T-cell (primary cell): Measurements from ENCODE around the gene MAP3K2. TPM values are rescaled to one million over a fixed set of nuclear protein-coding genes. Genes with fewer than 3 reads are reported as not detected.
A peak's percentile ranks its signal among the peaks of the same experiment; 100 is the strongest.

ENCODE experiments used
- ATAC-seq, 4 experiments: fragments of 200-7000 bp in 3 of 4; fragments of 150-1000 bp in 1 of 4; cut with Tn5 transposase; replicated peaks in 1 of 4; 1 replicate in 3 of 4; 2 replicates in 1 of 4; pipeline ENCODE4 v1.10.0; 2021; ENCODE audit warnings: moderate library complexity in 3 of 4, mild to moderate bottlenecking in 2 of 4, moderate number of reproducible peaks in 1 of 4
- CTCF ChIA-PET, 2 donors: fragments of 300-600 bp; sonication (Branson Sonifier 250); formaldehyde crosslinking; loops; one replicate each; lab custom pipeline; 2022; ENCODE audit warnings: antibody characterized with exemption in 2 of 2; lab: Charles Lee
- POLR2A ChIA-PET, 2 donors: fragments of 300-600 bp; sonication (Branson Sonifier 250); formaldehyde crosslinking; loops; one replicate each; lab custom pipeline; 2022; ENCODE audit warnings: antibody characterized with exemption in 2 of 2; lab: Charles Lee
- DNase-seq, 35 experiments: peaks; one replicate each; pipeline versions ENCODE4 v3.0.0 to v3.0.0-alpha.2; 2013 to 2023
- H3K27ac ChIP-seq: one replicate; pipeline ENCODE4 v1.5.1; 2013; ENCODE audit warnings: low read length
- H3K27me3 ChIP-seq, 2 experiments: replicated peaks in 1 of 2; 1 replicate in 1 of 2; 2 replicates in 1 of 2; pipeline versions ENCODE4 v1.6.1 to v1.7.0; 2013; ENCODE audit warnings: low read length in 1 of 2, mixed read lengths in 1 of 2; ENCODE audit not compliant: control insufficient read depth in 2 of 2, insufficient read depth in 2 of 2; ENCODE audit errors: extremely low read depth in 1 of 2
- H3K36me3 ChIP-seq, 2 donors: 1 replicate in 1 of 2; 2 replicates in 1 of 2; pipeline versions ENCODE4 v1.6.1 to v1.7.0; 2013; ENCODE audit warnings: low read length in 1 of 2; ENCODE audit not compliant: control insufficient read depth in 2 of 2, insufficient read depth in 1 of 2; ENCODE audit errors: extremely low read depth in 1 of 2
- H3K4me1 ChIP-seq, 2 experiments: 1 replicate in 1 of 2; 2 replicates in 1 of 2; pipeline versions ENCODE4 v1.6.1 to v1.7.0; 2013; ENCODE audit warnings: low read length in 2 of 2, mixed read lengths in 1 of 2; ENCODE audit not compliant: insufficient read depth in 2 of 2, control insufficient read depth in 1 of 2; ENCODE audit errors: extremely low read depth in 1 of 2
- H3K4me3 ChIP-seq, 2 donors: 1 replicate in 1 of 2; 2 replicates in 1 of 2; pipeline versions ENCODE4 v1.5.1 to v1.7.0; 2013; ENCODE audit warnings: mild to moderate bottlenecking in 2 of 2, low read length in 1 of 2, moderate library complexity in 1 of 2; ENCODE audit not compliant: control insufficient read depth in 1 of 2; ENCODE audit errors: extremely low read depth in 1 of 2
- H3K9me3 ChIP-seq: 2 replicates; pipeline ENCODE4 v1.7.0; 2013
- H3K27ac Mint-ChIP-seq, 2 donors: one replicate each; pipeline ENCODE4 v1.8.0; 2020 to 2021; ENCODE audit warnings: mild to moderate bottlenecking in 2 of 2, mixed read lengths in 2 of 2
- H3K27me3 Mint-ChIP-seq, 2 donors: one replicate each; pipeline ENCODE4 v1.8.0; 2021 to 2022; ENCODE audit warnings: mixed read lengths in 2 of 2
- H3K36me3 Mint-ChIP-seq: one replicate; pipeline ENCODE4 v1.8.0; 2021; ENCODE audit warnings: mixed read lengths
- H3K4me1 Mint-ChIP-seq, 3 donors: one replicate each; pipeline ENCODE4 v1.8.0; 2020 to 2022; ENCODE audit warnings: mixed read lengths in 3 of 3, mild to moderate bottlenecking in 1 of 3
- H3K4me3 Mint-ChIP-seq, 3 donors: one replicate each; pipeline ENCODE4 v1.8.0; 2020 to 2022; ENCODE audit warnings: mild to moderate bottlenecking in 3 of 3, mixed read lengths in 3 of 3, moderate library complexity in 3 of 3
- H3K9me3 Mint-ChIP-seq, 3 donors: one replicate each; pipeline ENCODE4 v1.8.0; 2020 to 2022; ENCODE audit warnings: mixed read lengths in 3 of 3
- WGBS: methylation state at CpG from one replicate; pipeline ENCODE4 v1.1.5; 2013; ENCODE audit warnings: missing lambda C conversion rate; ENCODE audit not compliant: insufficient coverage; 5-methylcytosine and 5-hydroxymethylcytosine counted together
- total RNA-seq, 35 experiments: library from RNA in 6 of 35; stranded (reverse) in 6 of 35; fragments of 120-200 nt in 1 of 35; gene quantifications; one replicate each; pipeline versions ENCODE4 v1.2.1 to v1.2.4 and lab custom pipeline; 2013 to 2026

The MAP3K2 gene
- total RNA-seq, 5 donors from 2014 or later (not counting 1 experiment from before 2014, with no cell fraction given): 81.6 to 89.1 (median 83.2) TPM

- DNase-seq: peak in 3 of 35 experiments; percentile 12 to 16 (median 15)
- ChIA-PET POLR2A (interaction anchor here (0.6 to 1.1 kb wide), 4 partner anchors 11 to 80 kb away, joined by 3 read pairs; no protein-coding TSS in a partner anchor), CTCF (interaction anchor here (1.1 to 2.4 kb wide), 2 partner anchors 26 to 27 kb away, joined by 3 to 22 read pairs; no protein-coding TSS in a partner anchor)
- no peaks in the 10 kb centered on the region for H3K27me3 ChIP-seq
- no peaks in the 10 kb centered on the region for H3K36me3 ChIP-seq
- peaks cover 18% of the 10 kb centered on the region for H3K36me3 Mint-ChIP-seq
- H3K27ac ChIP-seq: peak overlapping the region; percentile 100
- H3K27ac Mint-ChIP-seq: peak overlapping the region; percentile 98 to 99
- H3K9me3 Mint-ChIP-seq: no peaks in the 10 kb centered on the region
- peak in 1 of 4 experiments; percentile 1 for ATAC-seq
- H3K4me3 Mint-ChIP-seq: peak overlapping the region; percentile 80 to 86 (median 86)
- H3K4me1 ChIP-seq: peaks cover 19 to 26% of the 10 kb centered on the region in 2 experiments
- WGBS: 69% methylated on average over 5 of the region's 8 CpGs
- peak overlapping the region; percentile 49 to 60 for H3K4me3 ChIP-seq
- H3K27me3 Mint-ChIP-seq: no peaks in the 10 kb centered on the region
- no peaks in the 10 kb centered on the region for H3K9me3 ChIP-seq
- peaks cover 56 to 65% (median 61%) of the 10 kb centered on the region in 3 donors for H3K4me1 Mint-ChIP-seq
Observed at GRCh38 chr2:127388423-127389164, 819 bp upstream of the MAP3K2 start.

- under 1% methylated on average over 46 of the region's 58 CpGs for WGBS
- Mint-ChIP-seq H3K27ac (peak overlapping the region; percentile 84 to 95), H3K4me1 (peaks cover 71 to 76% (median 72%) of the 10 kb centered on the region in 3 donors), H3K27me3 (no peaks in the 10 kb centered on the region), H3K4me3 (peak overlapping the region; percentile 86 to 91 (median 88)), H3K9me3 (no peaks in the 10 kb centered on the region), H3K36me3 (peaks cover 17% of the 10 kb centered on the region)
- Histone ChIP-seq H3K4me1 (peaks cover 19 to 34% of the 10 kb centered on the region in 2 experiments), H3K27me3 (no peaks in the 10 kb centered on the region), H3K27ac (peak overlapping the region; percentile 98), H3K9me3 (no peaks in the 10 kb centered on the region), H3K36me3 (no peaks in the 10 kb centered on the region), H3K4me3 (peak overlapping the region; percentile 45 to 71)
- POLR2A ChIA-PET: interaction anchor here (0.6 to 1.5 kb wide), 4 partner anchors 23 to 416 kb away, joined by 3 to 6 read pairs (median 4); no protein-coding TSS in a partner anchor
- ATAC-seq (peak; percentile 72 to 80 (median 78)), DNase-seq (peak; percentile 61 to 92 (median 82))
- CTCF ChIA-PET: interaction anchor here (0.6 to 1.3 kb wide), 2 partner anchors 9 to 14 kb away, joined by 3 to 4 read pairs; no protein-coding TSS in a partner anchor
Observed at GRCh38 chr2:127386764-127387654, 766 bp downstream of the MAP3K2 start.

GRCh38 chr2:127386246-127386645, 1.5 kb downstream of the MAP3K2 start:
- H3K9me3 Mint-ChIP-seq: no peaks in the 10 kb centered on the region

GRCh38 chr2:127384529-127384928, 3.2 kb downstream of the MAP3K2 start:
- Histone ChIP-seq H3K9me3 (no peaks in the 10 kb centered on the region), H3K27me3 (no peaks in the 10 kb centered on the region), H3K36me3 (no peaks in the 10 kb centered on the region), H3K4me1 (peaks cover 20 to 25% of the 10 kb centered on the region in 2 experiments), H3K4me3 (no peak overlapping the region), H3K27ac (no peak overlapping the region)
- Mint-ChIP-seq H3K36me3 (peaks cover 17% of the 10 kb centered on the region), H3K4me1 (peaks cover 82 to 86% (median 83%) of the 10 kb centered on the region in 3 donors), H3K9me3 (no peaks in the 10 kb centered on the region), H3K27ac (no peak overlapping the region), H3K4me3 (no peak overlapping the region), H3K27me3 (no peaks in the 10 kb centered on the region)
- no peak for ATAC-seq
- ChIA-PET CTCF (no interaction called here), POLR2A (interaction anchor here (0.5 to 0.9 kb wide), 5 partner anchors 10 to 56 kb away, joined by 3 to 13 read pairs (median 3); no protein-coding TSS in a partner anchor)
- no peak for DNase-seq
- 92% methylated on average over 2 of the region's 6 CpGs for WGBS

More at GRCh38 chr2:127386246-127386645, 1.5 kb downstream of the MAP3K2 start:
- H3K27me3 Mint-ChIP-seq: no peaks in the 10 kb centered on the region
- Histone ChIP-seq H3K9me3 (no peaks in the 10 kb centered on the region), H3K4me3 (no peak overlapping the region), H3K4me1 (peaks cover 23 to 34% of the 10 kb centered on the region in 2 experiments), H3K27me3 (no peaks in the 10 kb centered on the region), H3K36me3 (no peaks in the 10 kb centered on the region), H3K27ac (peak overlapping the region; percentile 98)
- peak overlapping the region; percentile 84 to 95 for H3K27ac Mint-ChIP-seq
- ATAC-seq (no peak), DNase-seq (no peak)
- POLR2A ChIA-PET: interaction anchor here (0.5 to 1.5 kb wide), 7 partner anchors 8 to 706 kb away, joined by 3 to 6 read pairs (median 3); no protein-coding TSS in a partner anchor
- 86% methylated on average over 4 of the region's 4 CpGs for WGBS
- H3K4me3 Mint-ChIP-seq: peak overlapping the region; percentile 86 to 91 (median 88)
- CTCF ChIA-PET: interaction anchor here in 1 of 2 donors (0.6 to 1.3 kb wide), 2 partner anchors 8 to 25 kb away, joined by 3 to 4 read pairs; no protein-coding TSS in a partner anchor
- H3K4me1 Mint-ChIP-seq: peaks cover 78 to 84% (median 79%) of the 10 kb centered on the region in 3 donors
- H3K36me3 Mint-ChIP-seq: peaks cover 17% of the 10 kb centered on the region

- WGBS: 100% methylated on average over 1 of the region's 3 CpGs
- H3K27ac Mint-ChIP-seq: no peak overlapping the region
- CTCF ChIA-PET: no interaction called here
- Histone ChIP-seq H3K36me3 (no peaks in the 10 kb centered on the region), H3K27ac (no peak overlapping the region), H3K4me3 (no peak overlapping the region), H3K9me3 (no peaks in the 10 kb centered on the region), H3K27me3 (no peaks in the 10 kb centered on the region), H3K4me1 (peaks cover 15 to 18% of the 10 kb centered on the region in 2 experiments)
- DNase-seq: no peak
- ATAC-seq: no peak
- peaks cover 17% of the 10 kb centered on the region for H3K36me3 Mint-ChIP-seq
- no peak overlapping the region for H3K4me3 Mint-ChIP-seq
- POLR2A ChIA-PET: interaction anchor here in 1 of 2 donors (0.7 kb wide), 1 partner anchor 32 kb away, joined by 3 read pairs; no protein-coding TSS in a partner anchor
- H3K9me3 Mint-ChIP-seq: no peaks in the 10 kb centered on the region
- no peaks in the 10 kb centered on the region for H3K27me3 Mint-ChIP-seq
- peaks cover 78 to 88% (median 80%) of the 10 kb centered on the region in 3 donors for H3K4me1 Mint-ChIP-seq
Observed at GRCh38 chr2:127382831-127383230, 4.9 kb downstream of the MAP3K2 start.
